Neural cell (in vitro differentiated cells): Measurements from ENCODE around the gene BAG5. TPM values are rescaled to one million over a fixed set of nuclear protein-coding genes. Genes with fewer than 3 reads are reported as not detected.

Experiments used
- H2AFZ ChIP-seq: fragments of 200-600, 300-800 bp; sonication (generic), shearing (Covaris generic); 2 replicates; pipeline ENCODE4 v1.6.0; 2014; ENCODE audit warnings: low read depth, mild to moderate bottlenecking, antibody characterized with exemption, low read length, moderate library complexity
- H3F3A ChIP-seq: fragments of 200-600 bp; shearing (Covaris generic); 2 replicates; pipeline ENCODE4 v1.6.1; 2016; ENCODE audit warnings: mild to moderate bottlenecking, moderate library complexity, mixed read lengths, antibody characterized with exemption, low read length; ENCODE audit not compliant: insufficient read depth, poor library complexity, severe bottlenecking
- H3K27ac ChIP-seq: fragments of 200-600, 300-800 bp; sonication (generic), shearing (Covaris generic); 2 replicates; pipeline ENCODE4 v1.5.1; 2014; ENCODE audit warnings: mild to moderate bottlenecking, low read length, moderate library complexity
- H3K27me3 ChIP-seq: fragments of 300-800, 200-600 bp; sonication (generic), shearing (Covaris generic); 2 replicates; pipeline ENCODE4 v1.6.0; 2014; ENCODE audit warnings: mild to moderate bottlenecking, low read depth, low read length, moderate library complexity; ENCODE audit not compliant: insufficient read depth
- H3K36me3 ChIP-seq: fragments of 300-800, 200-600 bp; sonication (generic), shearing (Covaris generic); 2 replicates; pipeline ENCODE4 v1.5.1; 2014; ENCODE audit warnings: mild to moderate bottlenecking, antibody characterized with exemption, low read length, moderate library complexity; ENCODE audit not compliant: insufficient read depth
- H3K4me2 ChIP-seq: fragments of 300-800, 200-600 bp; sonication (generic), shearing (Covaris generic); 2 replicates; pipeline ENCODE4 v1.6.0; 2014; ENCODE audit warnings: mild to moderate bottlenecking, low read length
- H3K4me3 ChIP-seq: fragments of 300-800, 200-600 bp; sonication (generic), shearing (Covaris generic); 2 replicates; pipeline ENCODE4 v1.5.1; 2014; ENCODE audit warnings: mild to moderate bottlenecking, low read length, moderate library complexity
- H3K79me2 ChIP-seq: fragments of 200-600 bp; shearing (Covaris generic); replicated peaks from 2 replicates; pipeline ENCODE4 v1.6.0; 2014; ENCODE audit warnings: mild to moderate bottlenecking, low read length, moderate library complexity; ENCODE audit not compliant: insufficient read depth
- H3K9ac ChIP-seq: fragments of 300-800, 200-600 bp; sonication (generic), shearing (Covaris generic); 2 replicates; pipeline ENCODE4 v1.6.1; 2016; ENCODE audit warnings: mild to moderate bottlenecking, low read length, mixed read lengths
- H3K9me2 ChIP-seq: fragments of 200-600 bp; shearing (Covaris generic); 2 replicates; pipeline ENCODE4 v1.6.1; 2016; ENCODE audit warnings: mild to moderate bottlenecking, low read length, mixed read lengths; ENCODE audit not compliant: insufficient read depth
- H3K9me3 ChIP-seq: fragments of 200-600, 300-800 bp; sonication (generic), shearing (Covaris generic); 2 replicates; pipeline ENCODE4 v1.6.1; 2016; ENCODE audit warnings: mild to moderate bottlenecking, mixed run types, low read length, moderate library complexity, mixed read lengths
- H4K20me1 ChIP-seq: fragments of 200-600 bp; shearing (Covaris generic); 2 replicates; pipeline ENCODE4 v1.6.1; 2016; ENCODE audit warnings: mild to moderate bottlenecking, mixed run types; ENCODE audit not compliant: insufficient read depth
- EP300 ChIP-seq: fragments of 450-650 bp; conservative IDR thresholded peaks from 2 replicates; pipeline ENCODE4 v1.6.1; 2014; ENCODE audit warnings: antibody characterized with exemption, mild to moderate bottlenecking, moderate library complexity; ENCODE audit not compliant: poor library complexity, severe bottlenecking
- EZH2 ChIP-seq: fragments of 200-600, 300-800 bp; shearing (Covaris generic), sonication (generic); IDR thresholded peaks from 2 replicates; pipeline ENCODE4 v1.6.1; 2014; ENCODE audit warnings: antibody characterized with exemption, low read length, borderline replicate concordance, mild to moderate bottlenecking; ENCODE audit not compliant: insufficient read depth, poor library complexity, severe bottlenecking
- MXI1 ChIP-seq: fragments of 450-650 bp; conservative IDR thresholded peaks from 2 replicates; pipeline ENCODE4 v1.6.1; 2014; ENCODE audit warnings: antibody characterized with exemption, mild to moderate bottlenecking; ENCODE audit not compliant: poor library complexity, severe bottlenecking
- POLR2AphosphoS5 ChIP-seq: IDR thresholded peaks from 2 replicates; pipeline ENCODE4 v1.6.1; 2012
- RAD21 ChIP-seq: fragments of 450-650 bp; conservative IDR thresholded peaks from 2 replicates; pipeline ENCODE4 v1.6.1; 2014; ENCODE audit warnings: antibody characterized with exemption, mild to moderate bottlenecking, moderate library complexity
- REST ChIP-seq: IDR thresholded peaks from 2 replicates; pipeline ENCODE4 v1.6.1; 2012; ENCODE audit warnings: borderline replicate concordance
- SMC3 ChIP-seq: fragments of 450-650 bp; conservative IDR thresholded peaks from 2 replicates; pipeline ENCODE4 v1.6.1; 2014; ENCODE audit warnings: antibody characterized with exemption, mild to moderate bottlenecking, moderate library complexity; ENCODE audit not compliant: poor library complexity
- TAF1 ChIP-seq: IDR thresholded peaks from 2 replicates; pipeline ENCODE4 v1.6.1; 2012; ENCODE audit warnings: low read depth
- polyA plus RNA-seq: library from polyadenylated mRNA; depleted of rRNA; stranded (reverse); fragments of >200 nt; gene quantifications from 2 replicates; pipeline ENCODE4 v1.2.3, GENCODE V29; 2014
- TF ChIP-seq, protein P1 (sequence below): fragments of 450-650 bp; IDR thresholded peaks from 2 replicates; pipeline ENCODE4 v1.5.1; 2014; ENCODE audit warnings: antibody characterized with exemption, mild to moderate bottlenecking, moderate library complexity; ENCODE audit not compliant: poor library complexity, severe bottlenecking

The BAG5 gene
- polyA plus RNA-seq, 1 donor from 2014 or later, result 25.5 TPM

DNA sequence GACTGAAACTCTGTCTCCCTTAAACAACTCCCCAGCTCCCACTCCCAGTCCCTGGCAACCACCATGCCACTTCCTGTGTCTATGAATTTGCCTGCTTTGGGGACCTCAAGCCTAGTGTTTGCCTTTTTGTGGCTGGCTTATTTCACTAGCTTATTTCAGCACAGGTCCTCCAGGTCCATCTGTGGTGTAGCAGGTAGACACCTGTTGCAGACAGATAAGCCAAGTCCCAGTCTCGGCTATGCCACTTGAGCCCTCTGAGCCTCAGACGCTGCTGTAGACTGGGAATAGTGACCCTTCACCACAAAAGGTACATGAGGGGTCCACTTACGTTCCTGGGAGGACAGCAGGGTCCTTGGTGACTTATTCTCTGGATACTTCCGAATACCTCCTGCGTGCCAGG, 42.2 kb upstream of the BAG5 start:
- no peaks in the 10 kb centered on the region for H3K9me3 ChIP-seq
- no peak overlapping the region for H3K27ac ChIP-seq
- H2AFZ ChIP-seq, result no peak overlapping the region
- no peaks in the 10 kb centered on the region for H3K9me2 ChIP-seq
- no peaks in the 10 kb centered on the region for H3K36me3 ChIP-seq
- H3K27me3 ChIP-seq, result no peaks in the 10 kb centered on the region
- TF ChIP-seq MXI1 (no peak), POLR2AphosphoS5 (no peak), EP300 (no peak), REST (no peak), TAF1 (no peak), SMC3 (no peak), EZH2 (no peak), RAD21 (no peak)
- TF ChIP-seq, protein P1, sequence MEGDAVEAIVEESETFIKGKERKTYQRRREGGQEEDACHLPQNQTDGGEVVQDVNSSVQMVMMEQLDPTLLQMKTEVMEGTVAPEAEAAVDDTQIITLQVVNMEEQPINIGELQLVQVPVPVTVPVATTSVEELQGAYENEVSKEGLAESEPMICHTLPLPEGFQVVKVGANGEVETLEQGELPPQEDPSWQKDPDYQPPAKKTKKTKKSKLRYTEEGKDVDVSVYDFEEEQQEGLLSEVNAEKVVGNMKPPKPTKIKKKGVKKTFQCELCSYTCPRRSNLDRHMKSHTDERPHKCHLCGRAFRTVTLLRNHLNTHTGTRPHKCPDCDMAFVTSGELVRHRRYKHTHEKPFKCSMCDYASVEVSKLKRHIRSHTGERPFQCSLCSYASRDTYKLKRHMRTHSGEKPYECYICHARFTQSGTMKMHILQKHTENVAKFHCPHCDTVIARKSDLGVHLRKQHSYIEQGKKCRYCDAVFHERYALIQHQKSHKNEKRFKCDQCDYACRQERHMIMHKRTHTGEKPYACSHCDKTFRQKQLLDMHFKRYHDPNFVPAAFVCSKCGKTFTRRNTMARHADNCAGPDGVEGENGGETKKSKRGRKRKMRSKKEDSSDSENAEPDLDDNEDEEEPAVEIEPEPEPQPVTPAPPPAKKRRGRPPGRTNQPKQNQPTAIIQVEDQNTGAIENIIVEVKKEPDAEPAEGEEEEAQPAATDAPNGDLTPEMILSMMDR, result no peak
- H3K79me2 ChIP-seq, result no peaks in the 10 kb centered on the region
- no peak overlapping the region for H3K4me3 ChIP-seq
- no peak overlapping the region for H3K4me2 ChIP-seq
- H3K9ac ChIP-seq, result no peak overlapping the region
- no peaks in the 10 kb centered on the region for H4K20me1 ChIP-seq
- no peaks in the 10 kb centered on the region for H3F3A ChIP-seq

DNA sequence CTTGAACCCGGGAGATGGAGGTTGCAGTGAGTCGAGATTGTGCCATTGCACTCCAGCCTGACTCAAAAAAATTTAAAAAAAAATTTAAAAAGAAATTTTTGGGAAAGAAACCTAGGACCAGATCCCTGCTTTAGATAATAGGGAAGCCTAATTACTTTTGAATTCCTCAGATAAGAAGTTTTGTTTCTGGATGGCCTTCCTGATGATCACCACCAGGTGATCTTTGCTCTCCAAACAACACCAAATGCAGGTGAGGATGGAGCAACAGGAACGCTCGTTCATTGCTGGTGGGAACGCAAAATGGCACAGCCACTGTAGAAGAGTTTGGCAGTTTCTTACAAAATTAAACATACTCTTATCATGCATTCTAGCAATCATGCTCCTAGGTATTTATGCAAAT, 38.0 kb upstream of the BAG5 start:
- H3K79me2 ChIP-seq, result no peaks in the 10 kb centered on the region
- H3K9me2 ChIP-seq, result no peaks in the 10 kb centered on the region
- no peak overlapping the region for H3K9ac ChIP-seq
- no peaks in the 10 kb centered on the region for H3K9me3 ChIP-seq
- H3K4me2 ChIP-seq, result no peak overlapping the region
- TF ChIP-seq SMC3 (no peak), EZH2 (no peak), MXI1 (no peak), REST (no peak), TAF1 (no peak), EP300 (no peak), RAD21 (no peak), POLR2AphosphoS5 (no peak)
- TF ChIP-seq, protein P1, result no peak
- no peaks in the 10 kb centered on the region for H4K20me1 ChIP-seq
- H3K4me3 ChIP-seq, result no peak overlapping the region
- no peak overlapping the region for H3K27ac ChIP-seq
- H3K27me3 ChIP-seq, result no peaks in the 10 kb centered on the region
- H3F3A ChIP-seq, result no peaks in the 10 kb centered on the region
- no peak overlapping the region for H2AFZ ChIP-seq
- no peaks in the 10 kb centered on the region for H3K36me3 ChIP-seq
